Retinal pigment epithelial cell (primary cell): ENCODE results near the gene TLR6.

Source experiments
- DNase-seq: peaks from one replicate; pipeline ENCODE4 v3.0.0-alpha.2; 2010; ENCODE audit warnings: low read depth
- H3K4me3 ChIP-seq: 2 replicates; pipeline ENCODE4 v1.5.1; 2011; ENCODE audit warnings: mild to moderate bottlenecking, low read length, control low read depth, moderate library complexity
- CTCF ChIP-seq: conservative IDR thresholded peaks from 2 replicates; pipeline ENCODE4 v1.5.1; 2011; ENCODE audit warnings: low read depth, low read length, control low read depth, inconsistent platforms

Gene TLR6

GRCh38 chr4:38803833-38804653 is 52.6 kb downstream of the TLR6 start:
- H3K4me3 ChIP-seq: no peak overlapping the region
- no peak for TF ChIP-seq CTCF
- DNase-seq: no peak

- H3K4me3 ChIP-seq: no peak overlapping the region
These were observed 53.9 kb downstream of the TLR6 start for GRCh38 chr4:38802561-38803355.

GRCh38 chr4:38800961-38801450 is 55.6 kb downstream of the TLR6 start:
- no peak overlapping the region for H3K4me3 ChIP-seq
- no peak for TF ChIP-seq CTCF
- DNase-seq: peak; percentile 15

More at GRCh38 chr4:38802561-38803355, 53.9 kb downstream of the TLR6 start:
- TF ChIP-seq CTCF: no peak
- no peak for DNase-seq

DNA sequence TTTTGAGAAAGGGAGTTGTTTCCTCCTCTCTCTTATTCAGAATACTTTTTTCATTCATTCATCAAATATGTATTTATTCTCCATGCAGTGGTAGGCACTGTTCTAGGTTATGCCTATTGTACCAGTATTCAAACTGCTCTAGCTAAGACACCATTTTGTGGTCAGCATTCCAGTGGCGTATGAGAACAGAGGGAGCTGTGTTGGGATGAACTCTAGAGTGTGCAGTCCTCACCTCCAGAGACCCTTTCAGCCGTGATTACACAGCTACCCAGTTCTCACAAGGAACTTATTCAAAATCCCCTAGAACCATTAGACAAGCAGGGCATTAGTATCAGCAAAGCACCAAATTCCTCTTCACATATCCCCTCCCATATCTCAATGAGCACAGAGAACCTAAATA is 56.3 kb downstream of the TLR6 start:
- no peak overlapping the region for H3K4me3 ChIP-seq
- DNase-seq: no peak
- no peak for TF ChIP-seq CTCF

DNA sequence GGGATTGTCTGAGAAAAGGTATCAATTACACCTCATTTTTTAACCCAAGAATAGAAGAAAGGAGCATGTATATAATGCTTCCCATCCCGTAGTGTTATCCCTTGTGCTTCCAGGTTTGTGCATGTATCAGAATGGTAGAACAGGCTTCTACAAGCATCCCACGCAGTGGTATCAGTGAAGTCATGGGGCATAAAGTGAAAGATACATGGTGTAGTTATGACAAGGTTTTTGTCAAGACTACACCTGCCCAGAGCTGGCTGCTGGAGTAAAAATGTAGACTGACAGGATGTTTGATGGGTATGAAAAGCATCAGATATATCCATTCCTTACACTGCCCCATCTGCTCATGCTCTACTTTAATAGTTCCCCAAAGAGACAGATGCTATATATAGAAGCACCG is 61.5 kb downstream of the TLR6 start:
- no peak for DNase-seq
- TF ChIP-seq CTCF: no peak
- H3K4me3 ChIP-seq: no peak overlapping the region

GRCh38 chr4:38794051-38794450 is 62.6 kb downstream of the TLR6 start:
- no peak for DNase-seq
- H3K4me3 ChIP-seq: no peak overlapping the region
- TF ChIP-seq CTCF: no peak
